NB4 (cell line): ENCODE results near the gene SESN3.

Experiments
- DNase-seq: peaks from one replicate; pipeline ENCODE4 v3.0.0; 2010; ENCODE audit warnings: low read depth
- H3K4me3 ChIP-seq: one replicate; pipeline ENCODE4 v1.5.1; 2011; ENCODE audit warnings: mild to moderate bottlenecking, low read depth, low read length, moderate library complexity
- CTCF ChIP-seq: IDR thresholded peaks from one replicate; pipeline ENCODE4 v1.5.1; 2012; ENCODE audit warnings: low read depth, low read length
- MYC ChIP-seq: IDR thresholded peaks from 2 replicates; pipeline ENCODE4 v1.6.1; 2011; ENCODE audit warnings: low read depth, low read length
- POLR2A ChIP-seq: IDR thresholded peaks from 2 replicates; pipeline ENCODE4 v1.6.1; 2011; ENCODE audit warnings: mild to moderate bottlenecking; ENCODE audit not compliant: insufficient read length; ENCODE audit errors: extremely low read depth
- TF ChIP-seq, protein P1 (sequence below): IDR thresholded peaks from 2 replicates; pipeline ENCODE4 v1.6.1; 2011; ENCODE audit warnings: low read depth, low read length

The SESN3 gene

GRCh38 chr11:95132956-95133355 lies 98.0 kb downstream of the SESN3 start:
- no peak overlapping the region for H3K4me3 ChIP-seq
- TF ChIP-seq CTCF: no peak
- no peak for DNase-seq

DNA sequence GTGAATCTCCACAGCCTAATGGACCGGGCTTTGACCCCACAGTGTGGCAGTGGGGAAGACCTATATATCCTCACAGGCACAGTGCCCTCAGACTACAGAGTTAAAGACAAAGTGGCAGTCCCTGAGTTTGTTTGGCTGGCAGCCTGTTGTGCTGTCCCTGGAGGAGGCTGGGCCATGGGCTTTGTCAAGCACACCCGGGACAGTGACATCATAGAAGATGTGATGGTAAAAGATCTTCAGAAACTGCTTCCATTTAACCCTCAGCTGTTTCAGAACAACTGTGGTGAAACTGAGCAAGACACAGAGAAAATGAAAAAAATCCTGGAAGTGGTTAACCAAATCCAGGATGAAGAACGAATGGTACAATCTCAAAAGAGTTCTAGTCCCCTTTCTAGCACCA lies 102.4 kb downstream of the SESN3 start:
- DNase-seq: no peak
- TF ChIP-seq, protein P1, sequence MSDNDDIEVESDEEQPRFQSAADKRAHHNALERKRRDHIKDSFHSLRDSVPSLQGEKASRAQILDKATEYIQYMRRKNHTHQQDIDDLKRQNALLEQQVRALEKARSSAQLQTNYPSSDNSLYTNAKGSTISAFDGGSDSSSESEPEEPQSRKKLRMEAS: no peak
- no peak for TF ChIP-seq CTCF
- TF ChIP-seq MYC: no peak
- TF ChIP-seq POLR2A: no peak
- H3K4me3 ChIP-seq: no peak overlapping the region

GRCh38 chr11:95123556-95123955 lies 107.4 kb downstream of the SESN3 start:
- DNase-seq: no peak
- H3K4me3 ChIP-seq: no peak overlapping the region
- no peak for TF ChIP-seq POLR2A
- no peak for TF ChIP-seq MYC
- no peak for TF ChIP-seq CTCF
- TF ChIP-seq, protein P1: no peak

DNA sequence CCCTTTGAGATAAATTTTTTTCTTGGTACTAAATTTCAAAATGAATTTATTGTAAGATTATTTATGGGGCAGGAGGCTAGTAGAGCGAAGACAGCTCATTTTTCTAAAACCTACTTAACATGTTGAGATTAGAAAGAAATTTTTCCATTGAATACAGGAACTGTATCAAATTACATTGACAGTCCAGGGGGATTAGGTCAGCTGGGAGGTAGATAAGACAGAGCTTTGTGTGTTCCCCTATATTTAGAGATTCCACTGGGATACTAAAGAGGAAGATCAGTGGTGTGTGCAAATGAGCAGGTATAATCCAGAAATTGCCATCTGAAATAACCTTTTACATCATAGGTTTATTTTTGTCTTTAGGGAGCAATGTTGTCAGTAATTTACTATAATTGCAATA lies 109.3 kb downstream of the SESN3 start:
- DNase-seq: no peak
- TF ChIP-seq MYC (no peak), POLR2A (no peak), CTCF (no peak)
- TF ChIP-seq, protein P1: no peak
- H3K4me3 ChIP-seq: no peak overlapping the region

DNA sequence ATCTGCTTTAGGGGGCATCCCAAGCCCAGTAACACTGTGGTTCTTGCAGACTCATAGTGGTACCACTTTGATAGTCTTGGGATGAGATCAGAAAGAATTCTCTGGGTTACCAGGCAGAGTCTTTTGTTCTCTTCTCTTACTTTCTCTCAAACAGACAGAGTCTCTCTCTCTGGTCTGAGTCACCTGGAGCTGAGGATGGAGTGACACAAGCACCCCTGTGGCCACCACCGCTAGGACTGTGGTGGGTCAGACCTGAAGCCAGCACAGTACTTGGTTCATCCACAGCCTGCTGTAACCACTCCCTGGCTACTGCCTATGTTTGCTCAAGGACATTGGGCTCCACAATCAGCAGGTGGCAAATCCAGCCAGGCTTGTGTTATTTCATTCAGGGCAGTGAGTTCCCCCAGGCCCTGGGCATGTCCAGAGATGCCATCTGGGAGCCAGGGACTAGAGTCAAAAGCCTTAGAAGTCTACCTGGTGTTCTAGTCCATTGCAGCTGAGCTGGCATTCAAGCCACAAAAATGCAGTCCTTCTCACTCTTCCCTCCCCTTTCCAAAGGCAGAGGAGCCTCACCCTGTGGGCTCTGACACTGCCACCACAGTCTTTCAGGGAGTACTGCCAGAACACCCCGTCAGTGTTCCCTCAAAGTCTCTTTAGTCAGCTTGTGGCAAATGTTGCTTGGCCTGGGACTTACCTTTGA lies 111.5 kb downstream of the SESN3 start:
- TF ChIP-seq, protein P1: no peak
- TF ChIP-seq CTCF: no peak
- TF ChIP-seq MYC: no peak
- TF ChIP-seq POLR2A: no peak
- no peak for DNase-seq
- no peak overlapping the region for H3K4me3 ChIP-seq

GRCh38 chr11:95115597-95115996 lies 115.4 kb downstream of the SESN3 start:
- TF ChIP-seq POLR2A (no peak), CTCF (no peak), MYC (no peak)
- TF ChIP-seq, protein P1: no peak
- H3K4me3 ChIP-seq: no peak overlapping the region
- DNase-seq: no peak
